ENCODE results near the gene REEP6. TPM values are rescaled to one million over a fixed set of nuclear protein-coding genes. Genes with fewer than 3 reads are reported as not detected.
A peak's percentile ranks its signal among the peaks of the same experiment; 100 is the strongest.

REEP6 gene
- total RNA-seq, 1 donor from 2014 or later = 0.72 TPM

DNA sequence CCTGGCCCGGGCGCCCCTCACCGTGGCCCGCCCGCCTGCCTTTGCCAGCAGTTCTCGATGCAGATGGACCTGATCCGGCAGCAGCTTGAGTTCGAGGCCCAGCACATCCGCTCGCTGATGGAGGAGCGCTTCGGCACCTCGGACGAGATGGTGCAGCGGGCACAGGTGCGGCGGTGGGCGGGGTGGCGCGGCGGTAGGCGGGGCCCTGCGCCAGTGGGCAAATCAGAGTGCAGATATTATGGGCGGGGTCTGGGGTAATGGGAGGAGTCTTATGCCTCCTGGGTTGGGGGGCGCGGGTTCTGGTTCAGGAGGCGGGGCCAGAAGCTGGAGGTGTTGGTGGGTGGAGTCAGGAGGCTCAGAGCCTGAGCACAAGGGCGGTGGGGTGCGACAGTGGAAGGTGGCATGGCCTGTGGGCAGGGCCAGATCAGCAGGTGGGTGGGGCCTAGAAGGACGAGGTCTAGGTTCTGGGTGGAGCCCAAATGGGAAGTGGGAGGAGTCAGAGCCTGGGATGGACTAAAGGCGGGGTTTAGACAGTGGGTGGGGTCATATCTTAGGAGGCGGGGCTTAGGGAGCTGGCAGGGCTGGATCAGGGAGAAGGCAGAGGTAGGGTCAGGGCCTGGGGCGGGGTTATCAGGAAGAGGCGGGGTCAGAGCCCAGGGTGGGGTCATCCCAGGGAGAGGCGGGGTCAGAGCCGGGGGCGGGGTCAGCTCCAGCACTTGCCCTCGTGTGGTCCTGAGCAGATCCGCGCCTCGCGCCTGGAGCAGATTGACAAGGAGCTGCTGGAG, 35.5 kb upstream of the REEP6 start:
- DNase-seq (peak; percentile 37), ATAC-seq (peak; percentile 34)
- intact Hi-C loops (cut with micrococcal nuclease) = no loop called here

DNA sequence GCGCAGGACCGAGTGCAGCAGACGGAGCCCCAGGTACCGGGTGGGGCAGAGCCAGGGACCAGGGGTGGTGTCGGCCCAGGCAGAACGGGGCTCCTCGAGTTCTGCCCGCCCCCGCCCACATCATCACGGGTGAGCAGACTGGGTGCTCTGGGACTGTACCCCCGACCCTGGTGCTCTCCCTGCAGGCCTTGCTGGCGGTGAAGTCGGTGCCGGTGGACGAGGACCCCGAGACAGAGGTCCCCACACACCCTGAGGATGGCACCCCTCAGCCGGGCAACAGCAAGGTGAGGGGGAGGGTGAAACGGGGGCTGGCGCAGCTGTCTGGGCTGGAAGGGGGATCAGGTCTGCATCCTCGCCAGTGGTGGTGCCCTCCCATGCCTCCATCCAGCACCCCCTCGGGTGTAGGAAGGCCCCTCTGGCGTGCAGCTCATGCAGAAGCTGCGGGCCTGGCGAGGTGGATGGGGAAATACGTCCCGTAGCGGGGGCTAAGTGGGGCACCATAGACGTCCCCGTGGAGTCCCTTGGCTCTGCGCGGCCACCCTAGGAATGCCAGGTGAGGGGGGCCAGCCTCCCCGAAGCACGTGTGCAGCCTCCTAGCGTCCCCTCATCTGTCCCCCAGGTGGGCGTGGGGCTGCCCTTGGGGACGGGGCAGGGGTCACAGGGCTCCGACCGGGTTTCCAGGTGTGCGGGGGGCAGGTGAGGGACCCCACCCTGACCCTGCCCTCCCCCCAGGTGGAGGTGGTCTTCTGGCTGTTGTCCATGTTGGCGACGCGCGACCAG, 34.7 kb upstream of the REEP6 start:
- DNase-seq (no peak), ATAC-seq (no peak)
- intact Hi-C loops (cut with micrococcal nuclease) = no loop called here

- ATAC-seq = no peak
- intact Hi-C loops (cut with micrococcal nuclease) = no loop called here
- DNase-seq = peak; percentile 35
Observed at GRCh38 chr19:1457031-1457739, 33.8 kb upstream of the REEP6 start.

- ATAC-seq (no peak), DNase-seq (no peak)
- intact Hi-C loops (cut with micrococcal nuclease) = no loop called here
Observed at GRCh38 chr19:1457892-1458291, 33.1 kb upstream of the REEP6 start.

GRCh38 chr19:1459479-1459878, 31.5 kb upstream of the REEP6 start:
- DNase-seq (no peak), ATAC-seq (no peak)
- intact Hi-C loops (cut with micrococcal nuclease) = no loop called here

- no peak for ATAC-seq
- DNase-seq = no peak
- intact Hi-C loops (cut with micrococcal nuclease) = no loop called here
Observed at GRCh38 chr19:1460033-1460995, 30.7 kb upstream of the REEP6 start.

- DNase-seq = no peak
- intact Hi-C loops (cut with micrococcal nuclease) = no loop called here
- ATAC-seq = no peak
Observed at GRCh38 chr19:1461862-1462261, 29.1 kb upstream of the REEP6 start.

DNA sequence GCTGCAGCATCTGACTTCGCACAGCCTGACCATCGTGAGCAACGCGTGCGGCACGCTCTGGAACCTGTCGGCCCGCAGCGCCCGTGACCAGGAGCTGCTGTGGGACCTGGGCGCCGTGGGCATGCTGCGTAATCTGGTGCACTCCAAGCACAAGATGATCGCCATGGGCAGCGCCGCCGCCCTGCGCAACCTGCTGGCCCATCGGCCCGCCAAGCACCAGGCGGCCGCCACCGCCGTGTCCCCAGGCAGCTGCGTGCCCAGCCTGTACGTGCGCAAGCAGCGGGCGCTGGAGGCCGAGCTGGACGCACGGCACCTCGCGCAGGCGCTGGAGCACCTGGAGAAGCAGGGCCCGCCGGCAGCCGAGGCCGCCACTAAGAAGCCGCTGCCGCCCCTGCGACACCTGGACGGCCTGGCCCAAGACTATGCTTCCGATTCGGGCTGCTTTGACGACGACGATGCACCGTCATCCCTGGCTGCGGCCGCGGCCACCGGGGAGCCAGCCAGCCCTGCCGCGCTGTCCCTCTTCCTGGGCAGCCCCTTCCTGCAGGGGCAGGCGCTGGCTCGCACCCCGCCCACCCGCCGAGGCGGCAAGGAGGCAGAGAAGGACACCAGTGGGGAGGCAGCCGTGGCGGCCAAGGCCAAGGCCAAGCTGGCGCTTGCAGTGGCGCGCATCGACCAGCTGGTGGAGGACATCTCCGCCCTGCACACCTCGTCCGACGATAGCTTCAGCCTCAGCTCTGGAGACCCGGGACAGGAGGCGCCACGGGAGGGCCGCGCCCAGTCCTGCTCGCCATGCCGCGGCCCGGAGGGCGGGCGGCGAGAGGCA, 25.6 kb upstream of the REEP6 start:
- ATAC-seq (peak; percentile 58), DNase-seq (peak; percentile 66)
- intact Hi-C loops (cut with micrococcal nuclease) = no loop called here

- no peak for ATAC-seq
- DNase-seq = no peak
- intact Hi-C loops (cut with micrococcal nuclease) = no loop called here
Observed at GRCh38 chr19:1466018-1466460, 24.9 kb upstream of the REEP6 start.

- ATAC-seq (no peak), DNase-seq (no peak)
- intact Hi-C loops (cut with micrococcal nuclease) = no loop called here
Observed at GRCh38 chr19:1466461-1467214, 24.3 kb upstream of the REEP6 start.

- intact Hi-C loops (cut with micrococcal nuclease) = no loop called here
- DNase-seq (no peak), ATAC-seq (no peak)
Observed at GRCh38 chr19:1467215-1467489, 23.8 kb upstream of the REEP6 start.

- intact Hi-C loops (cut with micrococcal nuclease) = no loop called here
- DNase-seq = no peak
- ATAC-seq = no peak
Observed at GRCh38 chr19:1467490-1468273, 23.3 kb upstream of the REEP6 start.

GRCh38 chr19:1468274-1468820, 22.6 kb upstream of the REEP6 start:
- intact Hi-C loops (cut with micrococcal nuclease) = no loop called here
- no peak for ATAC-seq
- no peak for DNase-seq

GRCh38 chr19:1468821-1469254, 22.1 kb upstream of the REEP6 start:
- peak; percentile 8 for ATAC-seq
- intact Hi-C loops (cut with micrococcal nuclease) = no loop called here
- peak; percentile 56 for DNase-seq

DNA sequence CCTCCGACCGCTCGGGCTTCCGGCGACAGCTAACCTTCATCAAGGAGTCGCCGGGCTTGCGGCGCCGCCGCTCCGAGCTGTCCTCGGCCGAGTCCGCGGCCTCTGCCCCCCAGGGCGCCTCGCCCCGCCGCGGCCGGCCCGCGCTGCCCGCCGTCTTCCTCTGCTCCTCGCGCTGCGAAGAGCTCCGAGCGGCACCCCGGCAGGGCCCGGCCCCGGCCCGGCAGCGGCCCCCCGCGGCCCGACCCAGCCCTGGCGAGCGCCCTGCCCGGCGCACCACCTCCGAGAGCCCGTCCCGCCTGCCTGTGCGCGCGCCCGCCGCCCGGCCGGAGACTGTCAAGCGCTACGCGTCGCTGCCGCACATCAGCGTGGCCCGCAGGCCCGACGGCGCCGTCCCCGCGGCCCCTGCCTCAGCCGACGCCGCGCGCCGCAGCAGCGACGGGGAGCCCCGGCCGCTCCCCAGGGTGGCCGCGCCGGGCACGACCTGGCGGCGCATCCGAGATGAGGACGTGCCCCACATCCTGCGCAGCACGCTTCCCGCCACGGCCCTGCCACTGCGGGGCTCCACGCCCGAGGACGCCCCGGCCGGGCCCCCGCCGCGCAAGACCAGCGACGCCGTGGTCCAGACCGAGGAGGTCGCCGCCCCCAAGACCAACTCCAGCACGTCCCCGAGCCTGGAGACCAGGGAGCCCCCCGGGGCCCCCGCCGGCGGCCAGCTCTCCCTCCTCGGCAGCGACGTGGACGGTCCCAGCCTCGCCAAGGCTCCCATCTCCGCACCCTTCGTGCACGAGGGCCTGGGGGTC, 21.5 kb upstream of the REEP6 start:
- intact Hi-C loops (cut with micrococcal nuclease) = no loop called here
- DNase-seq = peak; percentile 46

DNA sequence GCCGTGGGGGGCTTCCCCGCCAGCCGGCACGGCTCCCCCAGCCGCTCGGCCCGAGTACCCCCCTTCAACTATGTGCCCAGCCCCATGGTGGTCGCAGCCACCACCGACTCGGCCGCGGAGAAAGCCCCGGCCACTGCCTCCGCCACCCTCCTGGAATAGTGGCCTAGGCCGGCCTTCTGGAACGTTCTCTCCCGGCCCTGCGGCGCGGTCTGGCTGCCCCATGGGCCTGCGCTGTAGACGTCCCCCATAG, 21.0 kb upstream of the REEP6 start:
- DNase-seq = no peak
- intact Hi-C loops (cut with micrococcal nuclease) = no loop called here

More for the DNA sequence above, 21.5 kb upstream of the REEP6 start:
- no peak for ATAC-seq

More for the DNA sequence above, 21.0 kb upstream of the REEP6 start:
- peak; percentile 12 for ATAC-seq

All from left ventricle myocardium superior (tissue), 1 donor.